ENCODE results near the gene SEC14L1. TPM values are rescaled to one million over a fixed set of nuclear protein-coding genes. Genes with fewer than 3 reads are reported as not detected.

The SEC14L1 gene
- total RNA-seq, 1 experiment from 2014 or later = 58.6 TPM

DNA sequence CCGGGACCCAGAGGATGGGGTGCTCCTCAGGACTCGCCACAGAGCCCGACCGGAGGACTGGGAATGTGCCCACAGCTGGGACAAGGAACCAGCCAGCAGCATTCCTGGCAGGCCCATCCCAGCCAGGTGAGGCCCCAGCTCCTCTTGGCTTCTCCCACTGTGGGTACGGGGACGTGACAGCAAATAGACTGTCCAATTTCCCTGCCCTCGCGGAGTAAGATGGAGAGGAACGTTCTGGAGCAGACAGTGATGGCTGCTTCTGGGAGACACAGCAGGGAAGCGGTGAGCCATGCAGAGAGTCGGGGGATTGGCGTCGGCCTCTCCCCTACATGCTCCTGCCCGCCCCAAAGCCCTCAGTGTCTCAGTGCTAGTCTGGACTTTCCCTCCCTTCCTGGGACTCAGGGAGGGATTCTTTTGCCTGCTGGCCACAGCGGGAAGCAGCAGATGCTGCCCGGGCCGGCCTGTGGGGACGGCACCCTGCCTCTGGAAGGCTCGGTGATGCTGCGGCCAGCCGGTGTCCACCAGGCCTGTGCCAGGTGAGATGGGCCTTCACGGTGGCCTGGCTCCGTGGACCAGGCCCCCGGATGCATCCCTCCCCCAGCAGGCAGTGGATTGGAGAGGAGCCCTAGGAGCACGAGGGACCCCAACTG is 89.1 kb downstream of the SEC14L1 start:
- H3K9me3 Mint-ChIP-seq = peaks cover 0 to 3% of the 10 kb centered on the region in 2 experiments; a peak in 1 of 5 replicates
- no peak overlapping the region for H3K23ac ChIP-seq (ENCODE audit: insufficient read length, low read depth, low read length)
- H3K27ac ChIP-seq (ENCODE audit: insufficient read length, low read depth, low read length) = no peak overlapping the region
- H3K9ac ChIP-seq (ENCODE audit: extremely low read depth, insufficient read length, low read length) = no peak overlapping the region
- no peak overlapping the region for H4K5ac ChIP-seq (ENCODE audit: insufficient read length, low read depth, low read length)
- H3K36me3 Mint-ChIP-seq (ENCODE audit: insufficient read depth in 1 of 3, low read depth in 3 of 3) = no peaks in the 10 kb centered on the region
- no peak overlapping the region for H2BK12ac ChIP-seq (ENCODE audit: insufficient read length, low read depth, low read length)
- TF ChIP-seq, protein P1, sequence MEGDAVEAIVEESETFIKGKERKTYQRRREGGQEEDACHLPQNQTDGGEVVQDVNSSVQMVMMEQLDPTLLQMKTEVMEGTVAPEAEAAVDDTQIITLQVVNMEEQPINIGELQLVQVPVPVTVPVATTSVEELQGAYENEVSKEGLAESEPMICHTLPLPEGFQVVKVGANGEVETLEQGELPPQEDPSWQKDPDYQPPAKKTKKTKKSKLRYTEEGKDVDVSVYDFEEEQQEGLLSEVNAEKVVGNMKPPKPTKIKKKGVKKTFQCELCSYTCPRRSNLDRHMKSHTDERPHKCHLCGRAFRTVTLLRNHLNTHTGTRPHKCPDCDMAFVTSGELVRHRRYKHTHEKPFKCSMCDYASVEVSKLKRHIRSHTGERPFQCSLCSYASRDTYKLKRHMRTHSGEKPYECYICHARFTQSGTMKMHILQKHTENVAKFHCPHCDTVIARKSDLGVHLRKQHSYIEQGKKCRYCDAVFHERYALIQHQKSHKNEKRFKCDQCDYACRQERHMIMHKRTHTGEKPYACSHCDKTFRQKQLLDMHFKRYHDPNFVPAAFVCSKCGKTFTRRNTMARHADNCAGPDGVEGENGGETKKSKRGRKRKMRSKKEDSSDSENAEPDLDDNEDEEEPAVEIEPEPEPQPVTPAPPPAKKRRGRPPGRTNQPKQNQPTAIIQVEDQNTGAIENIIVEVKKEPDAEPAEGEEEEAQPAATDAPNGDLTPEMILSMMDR (conservative IDR thresholded peaks at IDR 0.05) = no peak
- H3K27ac Mint-ChIP-seq = no peak overlapping the region
- H2BK20ac ChIP-seq (ENCODE audit: low read depth, low read length, poor library complexity, severe bottlenecking) = no peak overlapping the region
- H2AK5ac ChIP-seq (ENCODE audit: insufficient read length, low read length) = no peak overlapping the region
- H4K8ac ChIP-seq (replicated peaks; ENCODE audit: insufficient read length, low read depth, low read length) = no peak overlapping the region
- no peak overlapping the region for H3T11ph ChIP-seq (ENCODE audit: low read length)
- H3K27me3 ChIP-seq (ENCODE audit: insufficient read depth, low read length) = no peaks in the 10 kb centered on the region
- no peak overlapping the region for H2BK5ac ChIP-seq (ENCODE audit: insufficient read length, low read length)
- no peak for DNase-seq
- H3K4me1 ChIP-seq (ENCODE audit: insufficient read depth, low read length) = no peaks in the 10 kb centered on the region
- no peak overlapping the region for H4K91ac ChIP-seq (ENCODE audit: insufficient read length, low read depth, low read length)
- no peak overlapping the region for H3K56ac ChIP-seq (ENCODE audit: insufficient read length, low read depth, low read length)
- no peak overlapping the region for H2AFZ ChIP-seq (ENCODE audit: low read length)
- no peaks in the 10 kb centered on the region for H3K9me3 ChIP-seq (ENCODE audit: control insufficient read depth, low read depth, low read length)
- peaks cover 5 to 12% of the 10 kb centered on the region in 2 experiments; a peak in 3 of 4 replicates for H3K4me1 Mint-ChIP-seq
- no peaks in the 10 kb centered on the region for H4K20me1 ChIP-seq (ENCODE audit: control insufficient read depth, insufficient read depth, insufficient read length)
- no peak overlapping the region for H2BK15ac ChIP-seq (ENCODE audit: low read depth, low read length)
- H3K79me2 ChIP-seq (ENCODE audit: insufficient read depth, low read length) = no peaks in the 10 kb centered on the region
- H3K79me1 ChIP-seq (ENCODE audit: insufficient read depth, low read depth, low read length, poor library complexity, severe bottlenecking) = no peaks in the 10 kb centered on the region
- H3K23me2 ChIP-seq (ENCODE audit: insufficient read length, low read depth, low read length, poor library complexity, severe bottlenecking) = no peaks in the 10 kb centered on the region
- WGBS (ENCODE audit: extremely low coverage, insufficient read length, low lambda C conversion rate) = no CpG with 5 or more reads among the region's 25 CpGs
- no peak overlapping the region for H3K4me2 ChIP-seq (ENCODE audit: insufficient read depth, insufficient read length, low read length)
- no peak overlapping the region for H3K18ac ChIP-seq (ENCODE audit: insufficient read length, low read depth, low read length)
- peaks cover 3% of the 10 kb centered on the region for H3K27me3 Mint-ChIP-seq (ENCODE audit: low read depth)
- H3K14ac ChIP-seq (ENCODE audit: insufficient read depth, low read length) = no peak overlapping the region
- no peak overlapping the region for H2BK120ac ChIP-seq (ENCODE audit: low read depth, low read length, poor library complexity, severe bottlenecking)
- H3K4me3 Mint-ChIP-seq = no peak overlapping the region
- H3K4ac ChIP-seq (ENCODE audit: low read depth, low read length) = no peak overlapping the region
